GM18502 (cell line): ENCODE data around the gene CDCA8.
"Not testable (repeated sequence)": the region's sequence is repeated elsewhere in the genome, so short reads cannot be mapped to it uniquely, and the experiment has no call there.

Experiments used
- ATAC-seq: cut with Tn5 transposase; IDR thresholded peaks from one replicate; pipeline ENCODE4 v1.9.1; 2021; ENCODE audit warnings: mild to moderate bottlenecking; ENCODE audit not compliant: unreplicated experiment, poor library complexity

CDCA8 gene

GRCh38 chr1:37672136-37672870, 20.0 kb upstream of the CDCA8 start:
- ATAC-seq = no peak

GRCh38 chr1:37673920-37674319, 18.4 kb upstream of the CDCA8 start:
- no peak for ATAC-seq

- no peak for ATAC-seq
These were observed 15.8 kb upstream of the CDCA8 start for GRCh38 chr1:37676281-37677142.

- ATAC-seq = no peak
These were observed 15.2 kb upstream of the CDCA8 start for GRCh38 chr1:37677143-37677439.

- ATAC-seq = no peak
These were observed 14.5 kb upstream of the CDCA8 start for GRCh38 chr1:37677808-37678207.

- ATAC-seq = no peak
These were observed 11.4 kb upstream of the CDCA8 start for GRCh38 chr1:37680933-37681332.

- ATAC-seq = no peak
These were observed 9.9 kb upstream of the CDCA8 start for GRCh38 chr1:37682334-37682987.

- ATAC-seq = not testable (repeated sequence)
These were observed 8.1 kb upstream of the CDCA8 start for GRCh38 chr1:37684182-37684581.

GRCh38 chr1:37685722-37686121, 6.6 kb upstream of the CDCA8 start:
- ATAC-seq = no peak

- not testable (repeated sequence) for ATAC-seq
These were observed 4.6 kb upstream of the CDCA8 start for GRCh38 chr1:37687764-37688163.

- no peak for ATAC-seq
These were observed 3.4 kb upstream of the CDCA8 start for GRCh38 chr1:37688926-37689325.

GRCh38 chr1:37691497-37692077, 729 bp upstream of the CDCA8 start:
- no peak for ATAC-seq

GRCh38 chr1:37692834-37693175, 489 bp downstream of the CDCA8 start:
- no peak for ATAC-seq

GRCh38 chr1:37697090-37697489, 4.8 kb downstream of the CDCA8 start:
- ATAC-seq = no peak

- no peak for ATAC-seq
These were observed 5.4 kb downstream of the CDCA8 start for GRCh38 chr1:37697737-37698136.

GRCh38 chr1:37699147-37699546, 6.8 kb downstream of the CDCA8 start:
- ATAC-seq = no peak

- no peak for ATAC-seq
These were observed 8.7 kb downstream of the CDCA8 start for GRCh38 chr1:37701051-37701450.

- ATAC-seq = no peak
These were observed 10.7 kb downstream of the CDCA8 start for GRCh38 chr1:37703061-37703460.

GRCh38 chr1:37704966-37705365, 12.7 kb downstream of the CDCA8 start:
- no peak for ATAC-seq

GRCh38 chr1:37705399-37705798, 13.1 kb downstream of the CDCA8 start:
- no peak for ATAC-seq

- no peak for ATAC-seq
These were observed 16.2 kb downstream of the CDCA8 start for GRCh38 chr1:37708471-37708870.
